NCI-H82 treated with DMSO at 0.1 percent for 48 hours (cell line): ENCODE data around the gene ERG28.
A peak's percentile ranks its signal among the peaks of the same experiment; 100 is the strongest.

Experiments
- DNase-seq: peaks from one replicate; lab custom pipeline; 2025; ENCODE audit not compliant: unreplicated experiment; lab: John Stamatoyannopoulos, UW

ERG28 gene

DNA sequence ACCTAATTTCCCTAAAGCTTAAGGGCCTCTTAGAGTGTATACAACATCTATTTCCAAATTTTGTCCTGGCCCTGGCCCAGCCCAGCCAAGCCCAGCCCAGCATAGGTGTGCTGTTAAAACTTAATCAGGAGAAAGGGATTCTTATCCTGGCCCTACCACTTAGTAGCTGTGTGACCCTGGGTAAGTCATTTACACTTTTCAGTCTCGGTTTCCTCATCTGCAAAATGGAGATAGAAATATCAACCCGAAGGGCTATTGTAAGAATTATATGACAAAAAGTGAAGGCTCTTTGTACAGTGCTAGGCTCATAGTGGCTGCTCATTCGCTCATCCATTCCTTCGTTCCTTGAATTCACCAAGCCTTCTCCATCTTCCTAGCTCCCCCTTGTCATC is 442 bp downstream of the ERG28 start:
- DNase-seq, result no peak

DNA sequence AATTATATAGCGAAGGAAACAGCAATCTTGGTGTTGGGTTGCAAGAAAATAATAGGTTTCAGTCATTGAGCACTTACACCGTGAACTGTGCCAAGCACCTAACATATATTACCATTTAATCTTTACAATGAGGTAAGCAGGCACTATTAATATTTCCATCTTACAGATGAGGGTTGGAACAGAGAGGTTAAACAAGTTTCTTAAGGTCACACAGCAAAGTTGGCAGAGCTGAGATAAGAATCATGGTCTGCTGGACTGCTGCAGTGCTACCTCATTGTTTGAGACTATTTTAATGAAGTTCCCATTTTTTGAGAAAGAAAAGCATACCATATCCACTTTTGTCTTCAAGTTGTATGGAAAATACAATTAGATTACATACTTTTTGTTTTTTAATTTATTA is 1.7 kb downstream of the ERG28 start:
- no peak for DNase-seq

DNA sequence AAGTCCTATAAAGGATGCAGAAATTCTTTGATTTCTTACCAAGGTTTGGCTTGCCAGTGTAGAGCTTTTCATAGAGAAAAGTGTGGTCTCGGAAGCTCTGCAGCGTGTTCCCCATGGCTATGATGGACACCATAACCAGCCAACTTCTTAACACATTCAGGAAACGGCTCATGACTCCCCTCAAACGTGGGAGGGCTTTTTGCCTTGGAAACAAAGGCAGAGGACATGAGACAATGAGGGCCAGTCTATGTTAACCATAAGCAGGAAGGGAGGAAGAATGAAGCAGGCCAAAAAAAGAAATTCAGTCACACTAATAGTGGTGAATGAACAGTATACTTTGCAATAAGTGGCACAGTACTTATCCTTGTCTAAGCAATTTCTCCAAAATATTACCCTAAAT is 3.3 kb downstream of the ERG28 start:
- no peak for DNase-seq

DNA sequence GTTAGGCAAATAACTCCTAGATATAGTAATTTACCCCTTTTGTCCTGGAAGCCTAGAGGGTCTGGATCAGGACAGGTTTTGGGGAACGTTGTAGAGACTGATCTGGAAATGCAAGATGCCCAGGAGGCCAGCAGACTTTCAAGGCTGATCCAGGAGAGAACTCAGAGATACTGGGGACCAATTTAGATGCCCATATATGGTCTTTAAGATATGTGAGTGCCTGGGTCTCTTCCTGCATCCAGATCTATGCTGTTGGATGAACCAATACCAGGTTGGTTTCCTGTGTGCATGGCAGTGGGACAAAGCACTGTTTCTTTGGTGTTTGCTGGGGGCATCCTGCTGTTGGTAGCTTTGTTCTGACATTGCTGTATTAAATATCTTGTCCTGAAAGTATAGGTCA is 5.4 kb downstream of the ERG28 start:
- no peak for DNase-seq

DNA sequence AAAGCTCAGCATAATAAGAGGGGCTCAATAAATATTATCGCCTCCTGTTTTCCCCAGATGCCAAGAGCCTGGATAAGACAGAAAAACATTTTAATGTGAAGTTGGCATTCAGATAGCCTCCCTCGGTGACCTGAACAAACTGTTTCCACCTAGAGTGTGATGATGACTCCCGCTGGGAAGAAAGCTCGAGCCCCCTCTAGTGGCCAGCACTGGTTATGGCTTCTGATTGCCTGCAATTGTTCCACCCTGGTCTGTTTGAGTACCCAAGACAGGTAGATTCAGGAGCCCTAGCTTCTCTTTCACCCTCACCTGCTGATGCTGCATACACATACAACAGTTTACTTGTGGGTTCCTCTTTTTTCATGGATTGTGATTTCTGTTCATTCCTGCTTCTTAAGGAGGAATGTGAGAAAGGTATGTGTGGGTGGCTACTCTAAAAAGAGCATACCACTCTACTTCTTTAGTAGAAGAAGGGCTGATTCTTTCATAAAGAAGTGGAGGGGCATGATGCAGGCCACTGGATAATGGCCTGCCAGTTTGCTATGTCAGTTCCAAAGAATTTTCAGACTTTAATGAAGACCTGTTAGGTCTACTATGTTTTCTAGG is 6.4 kb downstream of the ERG28 start:
- no peak for DNase-seq

DNA sequence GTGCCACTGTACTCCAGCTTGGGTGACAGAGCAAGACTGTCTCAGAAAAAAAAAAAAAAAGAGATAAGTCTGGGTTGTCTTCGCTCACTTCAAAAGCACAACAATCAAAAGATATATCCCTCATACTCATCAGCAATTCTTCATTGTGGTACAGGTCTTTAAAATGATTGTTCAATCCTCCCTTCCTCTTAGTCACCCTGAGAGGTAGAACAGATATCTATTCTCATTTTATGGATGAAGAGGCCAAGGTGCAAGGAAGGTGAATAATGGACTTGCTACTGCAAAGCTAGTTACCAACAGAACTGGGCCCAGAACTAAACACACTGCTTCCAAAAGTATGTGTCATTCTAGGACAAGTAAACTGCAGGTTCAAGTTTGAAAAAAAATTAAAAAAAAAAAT is 7.1 kb downstream of the ERG28 start:
- DNase-seq, result no peak

DNA sequence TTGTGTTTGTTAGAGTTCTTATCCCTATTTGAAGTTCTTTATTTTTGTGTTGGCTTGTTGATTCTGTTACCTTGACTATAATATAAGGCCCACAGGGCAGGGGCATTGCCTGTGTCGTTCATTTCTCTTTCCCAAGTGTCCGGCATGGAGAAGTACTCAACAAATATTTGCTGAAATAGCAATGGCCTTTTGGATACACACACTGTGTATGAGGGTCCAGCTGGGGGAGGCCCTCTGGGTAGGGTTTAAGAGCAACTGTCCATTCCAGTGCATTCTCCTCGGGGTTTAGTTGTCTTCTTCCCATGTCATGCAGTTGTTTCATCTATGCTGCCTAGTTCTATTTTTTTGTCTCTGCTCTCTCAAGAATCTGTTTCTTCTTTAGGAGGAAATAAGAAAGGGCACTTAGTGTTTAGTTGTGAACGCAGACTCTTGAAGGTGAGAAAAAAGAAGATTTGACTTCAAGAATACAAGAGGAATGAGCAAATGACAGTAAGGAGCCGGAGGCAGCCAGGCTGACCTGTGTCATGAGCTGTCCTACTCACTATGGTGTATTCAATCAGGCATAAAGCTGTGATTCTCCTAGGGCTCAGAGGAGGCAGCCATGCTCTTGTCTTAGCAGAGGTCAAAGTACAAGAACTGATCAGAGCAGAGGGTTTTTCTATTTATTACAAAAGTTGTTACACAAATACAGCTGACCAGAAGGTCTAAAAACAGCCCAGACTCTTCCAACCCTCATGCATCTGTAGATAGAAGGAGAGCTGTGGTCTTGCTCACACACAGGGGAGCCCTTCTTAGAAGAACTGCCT is 10.2 kb downstream of the ERG28 start:
- no peak for DNase-seq

DNA sequence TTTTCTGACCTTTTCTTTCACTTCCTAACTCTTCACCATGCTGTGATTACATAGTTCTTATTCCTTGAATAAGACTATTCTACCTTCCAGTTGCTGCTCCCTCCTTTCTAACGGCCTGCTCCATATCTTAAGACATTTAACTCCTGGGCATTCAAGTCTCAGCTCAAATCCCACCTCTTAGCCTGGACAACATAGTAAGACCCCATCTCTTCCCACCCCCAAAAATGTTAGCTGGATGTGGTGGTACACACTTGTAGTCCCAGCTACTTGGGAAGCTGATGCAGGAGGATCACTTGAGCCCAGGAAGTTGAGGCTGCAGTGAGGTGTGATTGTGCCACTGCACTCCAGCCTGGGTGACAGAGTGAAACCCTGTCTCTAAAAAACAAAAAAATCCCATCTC is 10.9 kb downstream of the ERG28 start:
- DNase-seq, result no peak

DNA sequence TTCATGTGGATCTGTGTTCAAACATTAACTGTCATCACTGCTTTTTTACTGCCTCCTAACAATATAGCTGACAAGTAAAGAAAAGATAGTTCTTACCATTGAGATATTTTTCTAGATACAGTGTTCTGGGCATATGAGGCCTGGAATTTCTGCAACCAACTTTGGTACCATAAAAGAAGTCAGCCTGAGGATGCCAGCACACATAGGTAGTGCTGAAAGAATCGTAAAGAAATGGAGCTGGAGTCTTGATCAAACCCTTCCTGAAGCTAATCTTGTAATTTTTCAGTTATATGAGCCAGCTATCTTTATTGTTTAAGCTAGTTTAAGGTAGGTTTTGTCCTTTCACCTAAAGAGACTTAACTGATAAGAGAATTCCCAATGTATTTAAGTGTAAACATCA is 11.3 kb downstream of the ERG28 start:
- DNase-seq, result no peak

DNA sequence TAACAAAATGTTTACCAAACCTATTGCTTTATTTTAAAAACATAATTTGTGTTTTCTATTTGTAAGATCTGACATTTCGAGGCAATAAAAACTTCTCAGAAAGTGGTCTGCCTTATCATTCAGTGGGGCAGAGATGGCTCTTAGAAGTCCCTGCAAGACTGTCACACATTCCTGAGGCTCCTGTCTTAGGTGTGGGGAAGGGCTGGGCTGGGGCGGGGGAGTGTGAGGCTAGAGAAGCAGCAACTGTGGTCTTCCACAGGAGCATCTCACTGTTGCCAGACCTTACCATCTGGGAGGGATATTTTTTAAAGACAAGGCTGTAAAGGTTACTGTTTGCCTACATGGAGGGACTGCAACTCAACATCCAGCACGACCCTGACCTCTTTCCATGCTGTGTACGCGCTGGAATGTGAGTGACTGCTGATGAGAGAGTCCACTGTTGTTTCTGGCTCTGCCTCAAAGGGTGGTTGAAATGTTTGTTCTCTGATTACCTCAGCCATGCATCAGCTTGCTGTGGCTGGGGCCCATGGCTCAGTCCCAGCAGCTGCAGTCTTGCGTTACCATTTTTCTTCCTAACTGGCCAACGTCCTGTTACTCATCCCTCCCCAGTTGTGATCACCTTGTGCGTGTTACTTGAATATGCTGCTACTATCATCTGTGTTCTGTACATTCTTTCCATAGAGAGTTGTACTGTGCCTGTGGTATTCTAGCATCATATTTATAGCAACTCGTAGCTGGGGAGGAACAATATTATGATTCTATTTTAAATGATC is 12.4 kb downstream of the ERG28 start:
- DNase-seq, result no peak

DNA sequence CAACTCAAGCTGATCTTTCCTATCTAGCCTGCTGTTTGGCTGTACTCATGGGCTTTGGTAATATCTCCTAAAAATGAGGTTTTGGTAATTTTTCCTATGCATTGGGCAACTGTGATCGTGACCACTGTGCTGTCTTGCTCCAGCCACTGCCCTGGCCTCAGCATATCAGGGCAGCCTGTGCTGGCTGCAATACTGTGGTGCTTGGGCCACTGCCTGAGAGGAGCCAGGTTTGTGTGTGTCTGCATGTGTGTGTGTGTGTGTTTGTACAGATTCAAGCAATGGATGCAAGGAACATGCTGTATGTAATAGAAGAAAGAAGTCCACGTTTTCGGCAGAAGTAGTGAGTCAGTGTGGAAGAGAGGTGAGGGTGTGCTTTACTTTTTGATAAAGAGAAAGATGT is 13.0 kb downstream of the ERG28 start:
- DNase-seq, result no peak

DNA sequence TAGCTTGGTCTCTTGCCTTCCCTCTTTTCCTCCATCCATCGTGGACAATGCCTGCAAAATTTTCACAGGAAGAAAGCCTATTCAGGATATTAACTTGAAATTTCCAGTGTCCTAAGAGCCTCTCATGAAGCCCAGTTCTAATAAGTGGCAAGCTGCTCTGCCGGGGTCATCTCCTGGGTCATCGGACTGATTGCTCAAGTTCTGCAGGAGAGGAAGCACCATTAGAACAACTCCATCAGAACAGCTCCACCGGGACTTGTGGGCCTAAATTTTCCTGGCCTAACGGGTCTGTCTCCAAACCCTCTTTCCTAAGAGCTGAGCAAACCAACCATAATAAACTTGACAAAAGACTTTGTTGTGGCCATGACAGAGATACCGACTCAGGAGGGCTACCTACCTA is 13.9 kb downstream of the ERG28 start:
- DNase-seq, result no peak

DNA sequence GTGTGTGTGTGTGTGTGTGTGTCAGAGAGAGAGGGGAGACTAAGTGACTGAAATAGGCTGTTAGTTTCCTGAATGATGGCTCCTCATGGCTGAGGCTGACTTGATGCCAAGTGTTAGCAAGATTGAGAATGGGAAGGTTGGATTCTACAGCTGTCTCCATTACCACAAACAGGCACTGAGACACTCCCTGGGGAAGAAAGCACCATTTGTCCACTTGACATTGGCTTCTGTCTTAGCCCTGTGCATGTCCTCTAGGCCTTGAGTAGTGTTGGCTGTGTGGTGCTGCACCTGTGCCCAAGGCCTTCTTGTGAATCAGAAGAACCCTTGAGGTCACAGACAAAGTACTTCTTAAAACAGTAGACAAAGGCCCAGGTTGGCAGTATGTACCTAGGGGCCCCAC is 15.6 kb downstream of the ERG28 start:
- DNase-seq, result no peak

DNA sequence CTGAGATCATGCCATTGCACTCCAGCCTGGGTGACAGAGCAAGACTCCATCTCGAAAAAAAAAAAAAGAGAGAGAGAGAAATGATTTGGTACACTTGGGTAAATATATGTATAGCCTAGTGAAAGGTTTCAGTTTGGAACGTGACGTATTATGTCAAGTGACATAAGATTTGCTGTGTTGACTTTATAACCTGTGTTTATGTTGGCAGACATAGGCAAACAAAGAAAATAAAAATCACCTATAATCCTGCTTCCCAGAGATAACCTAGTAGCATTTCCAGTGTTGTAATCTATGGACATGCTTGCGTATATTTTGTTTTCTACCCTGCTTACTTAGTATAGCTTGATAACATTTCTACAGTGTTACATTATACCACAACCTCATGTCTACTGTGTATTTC is 16.7 kb downstream of the ERG28 start:
- DNase-seq, result no peak

DNA sequence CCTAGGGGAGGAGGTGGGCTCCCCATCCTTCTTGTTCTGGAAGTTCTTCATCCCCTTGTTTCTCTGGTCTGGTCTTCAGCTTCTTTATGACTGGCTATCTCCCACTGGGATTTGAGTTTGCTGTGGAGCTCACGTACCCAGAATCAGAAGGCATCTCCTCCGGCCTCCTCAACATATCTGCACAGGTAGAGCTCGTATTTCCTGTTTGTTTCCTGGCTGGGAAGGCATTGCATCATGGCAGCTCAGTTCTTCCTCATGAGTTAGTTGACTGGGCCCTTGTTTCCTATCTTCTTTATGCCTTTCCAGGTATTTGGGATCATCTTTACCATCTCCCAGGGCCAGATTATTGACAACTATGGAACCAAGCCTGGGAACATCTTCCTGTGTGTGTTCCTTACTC is 19.8 kb downstream of the ERG28 start:
- no peak for DNase-seq

DNA sequence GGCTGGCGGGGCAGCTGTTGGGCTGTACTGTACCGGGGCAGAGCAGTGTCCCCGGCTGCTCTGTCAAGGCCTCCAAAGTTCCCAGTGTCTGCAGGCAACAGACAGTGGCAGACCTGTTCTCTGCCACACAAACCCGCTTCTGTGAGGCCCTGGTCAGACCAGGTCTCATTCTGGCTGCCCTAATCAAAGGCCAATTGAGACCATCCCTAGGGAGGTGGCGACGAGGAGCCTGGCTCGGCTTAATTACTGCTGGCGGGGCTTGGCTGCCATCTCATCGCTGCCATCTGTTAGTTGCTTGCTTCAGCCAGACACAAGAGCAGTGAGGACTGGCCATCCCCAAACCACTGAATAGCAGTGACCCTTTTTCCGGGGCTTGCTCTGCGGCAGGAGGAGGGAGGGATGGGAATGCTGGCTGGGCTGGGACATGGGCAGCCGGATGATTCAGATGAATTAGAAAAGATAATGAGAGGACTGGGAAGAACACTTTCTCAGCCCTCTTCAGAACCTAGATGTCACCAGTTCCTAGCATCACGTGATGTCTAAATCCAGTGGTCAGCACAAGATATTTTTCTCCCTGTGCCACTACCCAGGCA is 24.5 kb downstream of the ERG28 start:
- DNase-seq, result peak; percentile 1

DNA sequence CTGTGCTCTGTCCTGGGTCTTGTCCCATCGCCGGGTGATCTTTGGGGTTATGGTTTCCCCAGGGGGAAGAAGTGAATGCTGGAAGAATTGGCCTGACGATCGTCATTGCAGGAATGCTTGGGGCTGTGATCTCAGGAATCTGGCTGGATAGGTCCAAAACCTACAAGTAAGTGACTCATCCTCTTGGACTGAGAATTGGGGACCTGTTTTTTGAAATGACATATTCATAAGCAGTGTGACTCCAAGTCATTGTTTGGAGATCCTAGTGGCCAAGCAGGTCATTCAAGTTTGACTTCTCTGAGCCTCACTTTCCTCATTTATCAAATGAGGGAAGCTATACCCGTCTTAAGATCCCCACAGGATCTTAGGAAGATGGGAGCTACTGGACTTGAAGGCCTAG is 25.8 kb downstream of the ERG28 start:
- DNase-seq, result no peak

DNA sequence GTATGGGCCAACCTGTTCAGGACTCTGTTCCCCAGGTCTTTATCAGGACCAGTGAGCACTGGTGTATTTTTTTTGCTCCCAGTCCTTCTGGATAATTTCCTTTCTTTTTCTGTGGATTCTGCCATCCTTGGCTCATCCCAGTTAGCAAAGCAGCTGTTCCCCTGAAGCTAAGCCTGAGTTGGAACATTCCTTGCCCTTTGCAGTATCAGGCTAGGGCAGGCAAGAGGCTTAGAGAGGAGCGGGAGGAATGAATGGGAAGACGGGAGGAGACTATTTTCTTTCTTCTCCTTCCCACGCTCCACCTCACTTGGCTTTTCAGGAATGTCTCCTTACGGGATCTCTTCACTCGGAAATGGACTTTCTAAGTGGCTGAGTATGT is 29.2 kb downstream of the ERG28 start:
- no peak for DNase-seq

DNA sequence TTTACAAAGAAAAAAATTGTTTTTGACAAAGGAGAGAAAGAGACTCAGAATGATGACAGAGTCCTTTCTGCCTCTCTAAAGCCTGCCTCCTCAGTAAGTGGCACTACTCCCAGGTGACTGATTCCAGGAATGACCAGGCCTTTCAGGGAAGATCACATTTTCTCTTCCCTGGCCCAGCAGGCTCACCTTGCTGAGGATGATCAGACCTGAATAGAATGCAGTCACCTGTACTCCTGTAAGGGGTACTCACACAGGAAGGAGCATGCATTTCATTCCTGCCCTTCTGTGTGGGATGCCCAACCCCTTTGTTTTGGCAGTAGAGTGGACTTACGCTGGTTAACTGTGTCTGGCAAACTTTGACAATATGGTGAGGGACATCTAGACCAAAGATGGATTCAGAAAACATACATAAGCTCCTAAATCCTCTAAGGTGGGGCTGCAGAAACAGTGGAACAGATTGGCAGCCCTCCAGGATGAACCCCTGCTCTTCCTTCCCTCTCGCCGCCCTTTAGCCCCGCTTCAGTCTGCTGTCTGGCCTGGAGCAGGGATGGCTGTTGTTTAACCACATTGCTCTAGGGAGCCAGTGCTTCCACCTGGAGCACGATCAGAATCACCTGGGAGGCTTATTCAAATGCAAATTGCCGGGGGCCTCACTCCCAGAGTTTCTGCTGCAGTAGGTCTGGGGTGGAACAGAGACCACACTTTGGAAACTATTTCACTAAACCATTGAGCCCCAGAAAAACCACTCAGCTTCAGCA is 29.8 kb downstream of the ERG28 start:
- no peak for DNase-seq

DNA sequence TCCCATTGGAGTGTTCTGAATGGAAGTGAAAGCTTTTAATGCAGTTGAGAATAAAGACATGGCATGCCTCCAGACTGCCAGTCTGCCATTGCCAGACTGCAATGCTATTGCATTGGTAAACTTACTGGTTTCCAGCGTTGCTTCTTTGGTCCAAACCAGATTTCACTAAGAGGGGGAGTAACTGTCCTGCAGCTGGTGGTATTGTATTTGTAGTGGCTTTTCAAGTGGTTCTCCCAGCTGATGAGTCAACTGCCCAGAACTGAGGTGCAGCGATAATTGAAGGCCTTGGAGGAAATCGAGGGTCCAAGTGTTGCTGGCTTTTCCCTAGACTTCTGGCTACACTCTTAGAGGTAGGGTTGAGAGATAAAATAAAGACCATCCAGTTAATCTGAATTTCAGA is 31.9 kb downstream of the ERG28 start:
- no peak for DNase-seq

DNA sequence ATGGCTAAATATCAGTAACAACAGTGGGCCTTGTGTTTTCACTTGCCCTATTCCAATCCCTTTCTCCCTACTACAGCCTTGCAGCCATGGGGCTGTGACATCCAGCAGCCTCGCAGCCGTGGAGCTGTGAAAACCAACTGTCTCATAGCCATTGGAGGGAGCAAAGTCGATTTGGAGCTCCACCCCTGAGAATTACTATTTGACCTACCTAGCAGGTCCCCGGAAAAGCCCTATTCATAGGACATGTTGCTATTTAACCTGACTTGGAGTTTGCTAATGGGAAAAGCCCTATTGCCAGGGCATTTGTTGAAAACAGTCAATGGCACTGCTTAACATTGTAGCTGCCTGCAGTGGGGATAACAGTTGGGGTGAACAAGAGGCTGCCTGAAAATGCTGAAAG is 33.3 kb downstream of the ERG28 start:
- DNase-seq, result no peak
